Sigmoid colon (tissue), 7 donors: ENCODE results near the gene SPAG16. TPM values are rescaled to one million over a fixed set of nuclear protein-coding genes. Genes with fewer than 3 reads are reported as not detected.

Source experiments
- DNase-seq: peaks from one replicate; pipeline ENCODE4 v3.0.0-alpha.2; 2019
- H3K27ac ChIP-seq, 4 donors: fragments of 200-600 bp; sonication (generic); one replicate each; pipeline ENCODE4 v1.5.1; 2016 to 2019; ENCODE audit warnings: mild to moderate bottlenecking in 1 of 4
- H3K27me3 ChIP-seq, 3 donors: fragments of 200-600 bp; sonication (generic); one replicate each; pipeline ENCODE4 v1.5.1; 2019; ENCODE audit warnings: mild to moderate bottlenecking in 1 of 3
- H3K36me3 ChIP-seq, 4 donors: fragments of 200-600 bp; sonication (generic); one replicate each; pipeline ENCODE4 v1.5.1; 2016 to 2019
- H3K4me1 ChIP-seq, 4 donors: fragments of 200-600 bp; sonication (generic); one replicate each; pipeline ENCODE4 v1.5.1; 2017 to 2019
- H3K4me3 ChIP-seq, 4 donors: fragments of 200-600 bp; sonication (generic); one replicate each; pipeline ENCODE4 v1.5.1; 2017 to 2019; ENCODE audit warnings: mild to moderate bottlenecking in 2 of 4, moderate library complexity in 1 of 4
- H3K9me3 ChIP-seq, 4 donors: fragments of 200-600 bp in 3 of 4; sonication (generic) in 3 of 4; one replicate each; pipeline versions ENCODE4 v1.5.1 to v1.6.1; 2013 to 2019
- EP300 ChIP-seq, 4 donors: sonication (generic); formaldehyde crosslinking; IDR thresholded peaks; one replicate each; pipeline ENCODE4 v1.6.1; 2017; ENCODE audit warnings: antibody characterized with exemption in 4 of 4
- POLR2A ChIP-seq, 2 donors: fragments of 450-650 bp; IDR thresholded peaks; one replicate each; pipeline ENCODE4 v1.6.1; 2016; ENCODE audit warnings: antibody characterized with exemption in 2 of 2, mild to moderate bottlenecking in 2 of 2, moderate library complexity in 2 of 2
- POLR2AphosphoS5 ChIP-seq, 4 donors: sonication (generic); formaldehyde crosslinking; IDR thresholded peaks; one replicate each; pipeline ENCODE4 v1.6.1; 2017; ENCODE audit warnings: antibody characterized with exemption in 4 of 4
- WGBS, 2 donors: extraction: QIAGEN DNeasy Blood & Tissue Kit; methylation state at CpG; one replicate each; pipeline ENCODE4 v1.1.7; 2013; 5-methylcytosine and 5-hydroxymethylcytosine counted together
- intact Hi-C: fragments of 100-400 bp; cut with DNase I; formaldehyde crosslinking; loops from one replicate; pipeline ENCODE4 v1.15.1; 2023
- polyA plus RNA-seq, 3 donors: library from polyadenylated mRNA; stranded (reverse); fragments of 200-250 nt; gene quantifications; one replicate each; pipeline ENCODE4 v1.2.3, GENCODE V29; 2013
- total RNA-seq, 4 donors: library from RNA; depleted of rRNA; stranded (reverse); fragments of >200 nt; gene quantifications; one replicate each; pipeline ENCODE4 v1.1.0, GENCODE V29; 2016
- TF ChIP-seq, protein P1 (sequence below), 4 experiments: fragments of 450-650 bp in 3 of 4; fragments of 200-600 bp in 1 of 4; IDR thresholded peaks; one replicate each; pipeline ENCODE4 v1.5.1; 2016 to 2019; ENCODE audit warnings: antibody characterized with exemption in 4 of 4, mild to moderate bottlenecking in 3 of 4, moderate library complexity in 2 of 4
- donor health status: healthy with polysubstance abuse.
- donor health status: Bipolar disorder and iron deficiency.
- donor health status: healthy.

The SPAG16 gene
- total and polyA plus RNA-seq, 7 donors: 13.1 to 70.3 (median 36.0) TPM

DNA sequence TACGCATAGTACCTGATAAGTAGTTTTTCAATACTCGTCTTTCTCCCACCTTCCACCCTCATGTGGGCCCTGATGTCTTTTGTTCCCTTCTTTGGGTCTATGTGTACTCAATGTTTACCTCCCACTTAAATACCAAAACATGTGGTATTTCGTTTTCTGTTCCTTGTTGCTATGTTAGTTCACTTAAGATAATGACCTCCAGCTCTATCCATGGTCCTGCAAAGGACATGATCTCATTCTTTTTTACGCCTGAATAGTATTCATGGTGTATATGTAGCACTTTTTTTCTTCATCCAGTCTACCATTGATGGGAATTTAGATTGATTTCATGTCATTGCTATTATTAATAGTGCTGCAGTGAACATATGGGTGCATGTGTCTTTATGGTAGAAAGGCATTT lies 816.2 kb downstream of the SPAG16 start:
- H3K9me3 ChIP-seq: no peaks in the 10 kb centered on the region
- DNase-seq: no peak
- peaks cover 0 to 3% (median 0%) of the 10 kb centered on the region in 4 donors for H3K4me1 ChIP-seq
- 86 to 89% methylated on average over 4 of the region's 4 CpGs for WGBS, 2 donors
- no peaks in the 10 kb centered on the region for H3K27me3 ChIP-seq
- H3K36me3 ChIP-seq: no peaks in the 10 kb centered on the region
- H3K27ac ChIP-seq: no peak overlapping the region
- H3K4me3 ChIP-seq: no peak overlapping the region
- TF ChIP-seq EP300 (IDR thresholded peaks at IDR 0.05) (no peak), POLR2A (IDR thresholded peaks at IDR 0.05) (no peak), POLR2AphosphoS5 (IDR thresholded peaks at IDR 0.05) (no peak)
- TF ChIP-seq, protein P1, sequence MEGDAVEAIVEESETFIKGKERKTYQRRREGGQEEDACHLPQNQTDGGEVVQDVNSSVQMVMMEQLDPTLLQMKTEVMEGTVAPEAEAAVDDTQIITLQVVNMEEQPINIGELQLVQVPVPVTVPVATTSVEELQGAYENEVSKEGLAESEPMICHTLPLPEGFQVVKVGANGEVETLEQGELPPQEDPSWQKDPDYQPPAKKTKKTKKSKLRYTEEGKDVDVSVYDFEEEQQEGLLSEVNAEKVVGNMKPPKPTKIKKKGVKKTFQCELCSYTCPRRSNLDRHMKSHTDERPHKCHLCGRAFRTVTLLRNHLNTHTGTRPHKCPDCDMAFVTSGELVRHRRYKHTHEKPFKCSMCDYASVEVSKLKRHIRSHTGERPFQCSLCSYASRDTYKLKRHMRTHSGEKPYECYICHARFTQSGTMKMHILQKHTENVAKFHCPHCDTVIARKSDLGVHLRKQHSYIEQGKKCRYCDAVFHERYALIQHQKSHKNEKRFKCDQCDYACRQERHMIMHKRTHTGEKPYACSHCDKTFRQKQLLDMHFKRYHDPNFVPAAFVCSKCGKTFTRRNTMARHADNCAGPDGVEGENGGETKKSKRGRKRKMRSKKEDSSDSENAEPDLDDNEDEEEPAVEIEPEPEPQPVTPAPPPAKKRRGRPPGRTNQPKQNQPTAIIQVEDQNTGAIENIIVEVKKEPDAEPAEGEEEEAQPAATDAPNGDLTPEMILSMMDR (IDR thresholded peaks at IDR 0.05): no peak
- intact Hi-C loops: no loop called here

DNA sequence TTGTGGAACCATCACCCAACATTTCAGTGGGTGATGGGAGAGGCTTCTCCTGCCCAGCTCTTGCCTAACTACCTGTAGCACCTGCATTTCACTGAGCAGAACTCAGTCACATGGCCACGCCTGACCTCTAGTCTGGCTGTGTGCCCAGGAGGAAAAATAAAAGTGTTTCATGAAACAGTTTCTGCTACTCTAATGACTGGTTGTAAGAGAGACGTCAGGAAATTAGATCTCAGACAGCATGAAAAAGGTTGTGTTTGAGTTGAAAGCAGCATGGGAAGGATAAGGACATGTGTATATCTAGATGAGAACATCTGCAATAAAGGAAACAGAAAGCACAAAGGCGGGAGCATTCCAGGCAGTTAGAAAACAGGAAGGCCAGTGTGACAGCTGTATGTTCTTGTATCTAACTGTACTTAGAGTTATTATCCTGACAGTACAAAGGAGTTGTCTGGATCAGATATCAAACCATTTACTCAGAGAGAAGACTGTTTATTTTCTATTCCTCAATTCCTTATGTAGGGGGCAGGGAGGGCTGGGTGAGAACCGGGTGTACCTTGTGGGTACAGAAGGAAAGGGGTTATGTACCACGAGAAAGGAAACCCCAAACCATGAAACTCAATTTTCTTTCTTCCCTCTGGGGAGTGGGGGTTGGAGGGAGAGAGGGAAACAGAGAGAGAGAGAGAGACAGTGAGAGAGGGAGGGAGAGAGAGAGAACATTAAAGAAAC lies 819.2 kb downstream of the SPAG16 start:
- H3K4me1 ChIP-seq: peaks cover 0 to 3% (median 0%) of the 10 kb centered on the region in 4 donors
- WGBS, 2 donors: 2 to 3% methylated on average over 5 of the region's 5 CpGs
- no peaks in the 10 kb centered on the region for H3K9me3 ChIP-seq
- no peak overlapping the region for H3K27ac ChIP-seq
- no peak for DNase-seq
- H3K4me3 ChIP-seq: no peak overlapping the region
- H3K27me3 ChIP-seq: no peaks in the 10 kb centered on the region
- no peak for TF ChIP-seq POLR2A (IDR thresholded peaks at IDR 0.05)
- TF ChIP-seq, protein P1 (IDR thresholded peaks at IDR 0.05): no peak
- no peak for TF ChIP-seq POLR2AphosphoS5 (IDR thresholded peaks at IDR 0.05)
- TF ChIP-seq EP300 (IDR thresholded peaks at IDR 0.05): no peak
- H3K36me3 ChIP-seq: no peaks in the 10 kb centered on the region
- intact Hi-C loops: no loop called here

DNA sequence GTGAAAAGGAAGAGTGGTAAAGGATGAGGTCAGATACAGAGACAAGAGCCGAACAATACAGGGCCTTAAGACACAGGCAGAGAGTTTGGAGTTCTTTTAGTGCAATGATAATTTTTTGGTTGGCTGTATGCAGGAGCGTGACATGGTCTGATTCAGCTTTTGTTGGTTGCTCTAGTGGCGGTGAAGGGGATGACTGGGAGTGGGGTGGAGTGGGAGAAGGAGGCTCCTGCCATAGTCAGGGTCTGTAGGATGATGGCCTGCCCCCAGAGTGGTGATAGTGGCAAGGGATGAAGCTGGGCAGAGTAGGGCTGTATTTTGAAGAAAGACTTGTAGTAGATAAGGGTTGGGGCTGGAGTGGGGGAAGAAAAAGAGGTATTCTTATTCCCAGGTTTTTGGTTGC lies 820.0 kb downstream of the SPAG16 start:
- no peak for DNase-seq
- H3K4me1 ChIP-seq: no peaks in the 10 kb centered on the region
- no peak for TF ChIP-seq POLR2A (IDR thresholded peaks at IDR 0.05)
- TF ChIP-seq, protein P1 (IDR thresholded peaks at IDR 0.05): no peak
- TF ChIP-seq EP300 (IDR thresholded peaks at IDR 0.05): no peak
- TF ChIP-seq POLR2AphosphoS5 (IDR thresholded peaks at IDR 0.05): no peak
- no peaks in the 10 kb centered on the region for H3K27me3 ChIP-seq
- no peak overlapping the region for H3K4me3 ChIP-seq
- WGBS, 2 donors: 80 to 92% methylated on average over 3 of the region's 3 CpGs
- no peaks in the 10 kb centered on the region for H3K9me3 ChIP-seq
- intact Hi-C loops: no loop called here
- no peaks in the 10 kb centered on the region for H3K36me3 ChIP-seq
- no peak overlapping the region for H3K27ac ChIP-seq

DNA sequence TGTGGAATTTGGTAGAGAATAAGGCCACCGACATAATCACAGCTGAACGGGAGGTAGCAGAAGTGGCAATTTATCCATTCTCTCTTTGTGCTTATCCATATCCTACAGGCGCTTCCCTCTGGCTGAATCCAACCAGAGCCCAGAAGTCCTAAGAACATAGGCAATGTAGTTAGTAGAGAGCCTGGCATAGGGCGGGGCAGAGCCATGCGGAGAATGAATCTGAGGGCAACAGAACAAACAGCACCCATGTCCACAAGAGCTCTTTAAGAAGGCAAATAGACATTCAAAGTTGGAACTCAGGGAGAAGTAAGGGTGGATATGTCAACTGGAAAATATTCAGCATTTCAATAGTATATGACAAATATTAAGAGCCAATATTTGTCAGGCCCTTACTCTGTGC lies 820.7 kb downstream of the SPAG16 start:
- Histone ChIP-seq H3K27me3 (no peaks in the 10 kb centered on the region), H3K4me1 (no peaks in the 10 kb centered on the region), H3K36me3 (no peaks in the 10 kb centered on the region), H3K27ac (no peak overlapping the region), H3K4me3 (no peak overlapping the region), H3K9me3 (no peaks in the 10 kb centered on the region)
- no peak for DNase-seq
- TF ChIP-seq POLR2AphosphoS5 (IDR thresholded peaks at IDR 0.05) (no peak), POLR2A (IDR thresholded peaks at IDR 0.05) (no peak), EP300 (IDR thresholded peaks at IDR 0.05) (no peak)
- TF ChIP-seq, protein P1 (IDR thresholded peaks at IDR 0.05): no peak
- intact Hi-C loops: no loop called here
- WGBS, 2 donors: 89 to 92% methylated on average over 5 of the region's 5 CpGs

DNA sequence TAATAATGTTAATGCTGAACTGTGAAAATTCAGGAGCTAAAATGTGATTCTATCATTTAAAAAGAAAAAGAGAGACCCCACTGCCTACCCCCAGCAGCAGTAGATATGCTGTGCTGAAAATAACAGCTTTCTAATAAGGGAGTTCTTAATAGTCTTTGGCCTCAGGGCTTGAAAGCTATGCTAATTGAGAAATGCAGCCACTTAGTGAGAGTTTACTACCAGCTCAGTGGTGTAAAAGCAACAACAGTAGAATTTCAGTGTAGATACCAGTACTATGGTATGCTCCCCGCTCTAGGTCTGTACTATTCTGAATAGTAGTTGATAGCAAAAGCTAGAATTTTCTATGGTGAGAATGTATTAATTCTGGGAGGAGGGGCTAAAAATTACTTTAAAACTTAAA lies 823.5 kb downstream of the SPAG16 start:
- intact Hi-C loops: no loop called here
- TF ChIP-seq EP300 (IDR thresholded peaks at IDR 0.05) (no peak), POLR2AphosphoS5 (IDR thresholded peaks at IDR 0.05) (no peak)
- TF ChIP-seq, protein P1 (IDR thresholded peaks at IDR 0.05): no peak
- no peaks in the 10 kb centered on the region for H3K4me1 ChIP-seq
- no peak overlapping the region for H3K4me3 ChIP-seq
- no peaks in the 10 kb centered on the region for H3K36me3 ChIP-seq
- no peak for DNase-seq
- no peaks in the 10 kb centered on the region for H3K27me3 ChIP-seq
- WGBS, 2 donors: 87 to 94% methylated on average over 1 of the region's 1 CpG
- no peak overlapping the region for H3K27ac ChIP-seq
- H3K9me3 ChIP-seq: no peaks in the 10 kb centered on the region
